ENCODE data around the gene ALDH1A2.

GRCh38 chr15:58064082-58064979 lies 1.2 kb downstream of the ALDH1A2 start:
- no peak for TF ChIP-seq CTCF (IDR thresholded peaks at IDR 0.05)
- TF ChIP-seq POLR2A (IDR thresholded peaks at IDR 0.05) = no peak
